HEK293 (cell line): ENCODE measurements around the gene SREK1.
A peak's percentile ranks its signal among the peaks of the same experiment; 100 is the strongest.
"Not testable (repeated sequence)": the region's sequence is repeated elsewhere in the genome, so short reads cannot be mapped to it uniquely, and the experiment has no call there.

Experiments used
- CTCF ChIA-PET: fragments of 350-600 bp; formaldehyde crosslinking; extraction: SDS; loops from one replicate; lab custom pipeline; 2021; ENCODE audit warnings: antibody characterized with exemption; lab: Yijun Ruan, JAX
- POLR2A ChIA-PET: fragments of 300-600 bp; formaldehyde crosslinking; extraction: SDS; loops from one replicate; lab custom pipeline; 2020; ENCODE audit warnings: antibody characterized with exemption, inconsistent platforms; lab: Yijun Ruan, JAX
- H3K27ac ChIP-seq: fragments of 200-500 bp; sonication (Bioruptor generic); 2 replicates; pipeline ENCODE4 v1.5.1; 2014; ENCODE audit warnings: low read depth, low read length, control low read depth, inconsistent platforms; ENCODE audit errors: extremely low read depth
- H3K36me3 ChIP-seq, 2 experiments: fragments of 200-500 bp in 1 of 2; sonication (Bioruptor generic) in 1 of 2; 1 replicate in 1 of 2; 2 replicates in 1 of 2; pipeline ENCODE4 v1.5.1; 2014 to 2017; ENCODE audit warnings: inconsistent platforms in 2 of 2, low read length in 2 of 2; ENCODE audit not compliant: control insufficient read depth in 2 of 2, insufficient read depth in 1 of 2
- H3K4me1 ChIP-seq: fragments of 200-500 bp; sonication (Bioruptor generic); 2 replicates; pipeline ENCODE4 v1.5.1; 2014; ENCODE audit warnings: mild to moderate bottlenecking, low read length, inconsistent platforms; ENCODE audit not compliant: control insufficient read depth, insufficient read depth
- H3K4me3 ChIP-seq: 2 replicates; pipeline ENCODE4 v1.5.1; 2011; ENCODE audit warnings: low read depth, mild to moderate bottlenecking, control low read depth, low read length, moderate library complexity
- H3K9me3 ChIP-seq: fragments of 200-500 bp; sonication (Bioruptor generic); 2 replicates; pipeline ENCODE4 v1.5.1; 2014; ENCODE audit warnings: low read depth, low read length, inconsistent platforms; ENCODE audit not compliant: control insufficient read depth, insufficient read depth
- EGR2 ChIP-seq: fragments of 450-650 bp; formaldehyde crosslinking; IDR thresholded peaks from 2 replicates; pipeline ENCODE4 v1.5.1; 2016; ENCODE audit warnings: low read depth, missing biosample characterization, missing genetic modification characterization
- GLI2 ChIP-seq: fragments of 450-650 bp; formaldehyde crosslinking; IDR thresholded peaks from 2 replicates; pipeline ENCODE4; 2017; ENCODE audit warnings: missing biosample characterization, missing genetic modification characterization, low read depth, borderline replicate concordance
- HOXA7 ChIP-seq: sonication (generic); formaldehyde crosslinking; IDR thresholded peaks from 2 replicates; pipeline ENCODE4 v1.8.1; 2022; ENCODE audit warnings: missing genetic modification reagents, borderline replicate concordance
- IKZF3 ChIP-seq: fragments of 450-650 bp; IDR thresholded peaks from 2 replicates; pipeline ENCODE4 v1.5.0; 2018; ENCODE audit warnings: missing biosample characterization, mild to moderate bottlenecking, missing genetic modification characterization, moderate library complexity
- SP3 ChIP-seq: fragments of 450-650 bp; formaldehyde crosslinking; IDR thresholded peaks from 2 replicates; pipeline ENCODE4 v1.5.1; 2016; ENCODE audit warnings: missing biosample characterization, missing genetic modification characterization
- TRIM28 ChIP-seq: IDR thresholded peaks from 2 replicates; pipeline ENCODE4 v1.6.1; 2011; ENCODE audit warnings: low read length, control low read depth, borderline replicate concordance
- ZBTB48 ChIP-seq: fragments of 450-650 bp; formaldehyde crosslinking; IDR thresholded peaks from 2 replicates; pipeline ENCODE4 v1.5.1; 2016; ENCODE audit warnings: missing biosample characterization, missing genetic modification characterization
- ZNF157 ChIP-seq: fragments of 450-650 bp; formaldehyde crosslinking; IDR thresholded peaks from 2 replicates; pipeline ENCODE4 v1.5.1; 2016; ENCODE audit warnings: missing biosample characterization, missing genetic modification characterization
- ZNF175 ChIP-seq: fragments of 450-650 bp; formaldehyde crosslinking; IDR thresholded peaks from 2 replicates; pipeline ENCODE4 v1.5.1; 2016; ENCODE audit warnings: missing biosample characterization, missing genetic modification characterization
- ZNF266 ChIP-seq: fragments of 450-650 bp; formaldehyde crosslinking; IDR thresholded peaks from 2 replicates; pipeline ENCODE4 v1.5.1; 2016; ENCODE audit warnings: missing biosample characterization, missing genetic modification characterization, low read depth
- ZNF423 ChIP-seq: fragments of 450-650 bp; formaldehyde crosslinking; IDR thresholded peaks from 2 replicates; pipeline ENCODE4 v1.5.1; 2016; ENCODE audit warnings: missing biosample characterization, missing genetic modification characterization
- ZNF560 ChIP-seq: fragments of 450-650 bp; formaldehyde crosslinking; IDR thresholded peaks from 2 replicates; pipeline ENCODE4 v1.5.1; 2017; ENCODE audit warnings: missing biosample characterization, missing genetic modification characterization, borderline replicate concordance
- ZNF639 ChIP-seq: fragments of 450-650 bp; formaldehyde crosslinking; IDR thresholded peaks from 2 replicates; pipeline ENCODE4 v1.5.1; 2016; ENCODE audit warnings: missing biosample characterization, missing genetic modification characterization
- ZNF654 ChIP-seq: fragments of 450-650 bp; formaldehyde crosslinking; IDR thresholded peaks from 2 replicates; pipeline ENCODE4 v1.5.1; 2016; ENCODE audit warnings: low read depth, missing biosample characterization, missing genetic modification characterization
- ZNF677 ChIP-seq: fragments of 450-650 bp; IDR thresholded peaks from 2 replicates; pipeline ENCODE4 v1.5.0; 2018; ENCODE audit warnings: missing biosample characterization, mild to moderate bottlenecking, missing genetic modification characterization, moderate library complexity
- ZNF701 ChIP-seq: fragments of 450-650 bp; formaldehyde crosslinking; IDR thresholded peaks from 2 replicates; pipeline ENCODE4 v1.5.1; 2016; ENCODE audit warnings: missing biosample characterization, missing genetic modification characterization
- ZXDB ChIP-seq: fragments of 450-650 bp; formaldehyde crosslinking; IDR thresholded peaks from 2 replicates; pipeline ENCODE4 v1.5.1; 2016; ENCODE audit warnings: missing biosample characterization, missing genetic modification characterization

SREK1 gene

GRCh38 chr5:66213533-66213932 is 69.4 kb downstream of the SREK1 start:
- no peaks in the 10 kb centered on the region for H3K4me1 ChIP-seq
- no peak overlapping the region for H3K27ac ChIP-seq
- TF ChIP-seq HOXA7 (CRISPR knock-in tag) (no peak), ZNF266 (tag by site-specific recombination) (no peak), ZXDB (tag by site-specific recombination) (no peak)
- TF ChIP-seq, all 188 proteins: peak for 0
- no peaks in the 10 kb centered on the region for H3K36me3 ChIP-seq
- ChIA-PET POLR2A (no interaction called here), CTCF (no interaction called here)
- no peak overlapping the region for H3K4me3 ChIP-seq
- H3K9me3 ChIP-seq = no peaks in the 10 kb centered on the region

- ChIA-PET POLR2A (no interaction called here), CTCF (interaction anchor here (0.6 to 1.1 kb wide), 3 partner anchors 42 to 1223 kb away, joined by 3 to 4 read pairs (median 3); no protein-coding TSS in a partner anchor)
- Histone ChIP-seq H3K4me1 (no peaks in the 10 kb centered on the region), H3K36me3 (no peaks in the 10 kb centered on the region), H3K27ac (no peak overlapping the region), H3K9me3 (no peaks in the 10 kb centered on the region), H3K4me3 (no peak overlapping the region)
- TF ChIP-seq ZNF175 (no peak), EGR2 (tag by site-specific recombination) (0 out of 2 replicates have a peak, but pooled peaks have one; percentile 25)
- TF ChIP-seq, all 188 proteins: peak for 1
Observed at GRCh38 chr5:66222455-66222854, 78.4 kb downstream of the SREK1 start.

- CTCF ChIA-PET = interaction anchor here (1.1 kb wide), 1 partner anchor 220 kb away, joined by 4 read pairs; no protein-coding TSS in a partner anchor
Observed at GRCh38 chr5:66222896-66223295, 78.8 kb downstream of the SREK1 start.

DNA sequence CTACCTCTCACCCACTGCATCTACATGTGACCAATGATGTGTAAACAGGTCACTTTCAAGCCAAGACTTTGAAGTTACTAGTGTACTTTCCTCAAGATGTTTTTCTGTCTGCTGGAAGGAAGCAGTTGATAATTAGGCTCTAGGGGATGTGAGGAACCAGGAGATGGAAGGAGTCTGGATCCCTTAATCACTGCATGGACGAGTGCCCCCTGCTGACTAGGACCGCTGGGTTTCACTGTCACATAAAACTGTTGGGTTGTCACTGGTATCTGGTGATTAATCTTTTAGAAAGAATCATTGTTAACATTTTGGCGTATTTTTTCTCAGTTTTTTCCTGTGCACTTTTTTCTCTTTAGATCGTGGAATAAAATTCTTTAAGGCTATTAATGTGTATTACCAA is 79.5 kb downstream of the SREK1 start:
- Histone ChIP-seq H3K27ac (no peak overlapping the region), H3K4me3 (no peak overlapping the region), H3K9me3 (no peaks in the 10 kb centered on the region), H3K4me1 (no peaks in the 10 kb centered on the region), H3K36me3 (no peaks in the 10 kb centered on the region)
- ChIA-PET POLR2A (no interaction called here), CTCF (interaction anchor here (1.1 kb wide), 1 partner anchor 221 kb away, joined by 4 read pairs; no protein-coding TSS in a partner anchor)
- peak; percentile 52; the same call in 1 of the 2 replicates for TF ChIP-seq TRIM28
- TF ChIP-seq ZBTB48 (tag by site-specific recombination) = peak; percentile 74
- TF ChIP-seq SP3 = no peak
- TF ChIP-seq ZNF654 = peak; percentile 45

More at GRCh38 chr5:66222896-66223295, 78.8 kb downstream of the SREK1 start:
- H3K27ac ChIP-seq, H3K4me1 ChIP-seq, H3K9me3 ChIP-seq, H3K4me3 ChIP-seq, H3K36me3 ChIP-seq, POLR2A ChIA-PET: not testable (repeated sequence)

DNA sequence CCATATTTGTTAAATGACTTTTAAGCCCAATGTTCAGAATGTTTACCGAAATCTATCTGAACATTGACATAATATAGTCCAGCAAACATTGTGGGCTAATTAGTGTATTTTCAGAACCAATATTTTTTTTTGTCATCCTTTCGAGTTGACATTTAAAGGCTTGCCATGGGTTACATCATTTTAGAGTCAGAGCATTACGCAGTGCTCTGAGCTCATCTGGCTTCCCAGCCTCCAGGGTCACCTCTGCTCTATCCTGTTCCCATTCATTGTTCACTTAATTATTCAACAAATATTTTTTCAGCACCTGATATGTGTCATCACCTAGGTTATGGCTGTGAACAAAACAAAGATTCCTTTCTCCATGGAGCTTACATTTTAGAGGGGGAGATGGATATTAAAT is 80.2 kb downstream of the SREK1 start:
- TF ChIP-seq ZNF560 (tag by site-specific recombination) (no peak), ZNF639 (tag by site-specific recombination) (no peak), GLI2 (no peak), IKZF3 (tag by site-specific recombination) (no peak), ZNF701 (tag by site-specific recombination) (no peak), ZNF677 (tag by site-specific recombination) (no peak), ZNF423 (tag by site-specific recombination) (no peak), ZNF157 (tag by site-specific recombination) (no peak)
- Histone ChIP-seq H3K9me3 (no peaks in the 10 kb centered on the region), H3K36me3 (no peaks in the 10 kb centered on the region), H3K27ac (no peak overlapping the region), H3K4me1 (no peaks in the 10 kb centered on the region), H3K4me3 (no peak overlapping the region)
- ChIA-PET POLR2A (no interaction called here), CTCF (no interaction called here)
